Activated gamma-delta T cell treated with Interleukin-2 at 50 U/mL for 16 hours (primary cell): Measurements from ENCODE around the gene SNX14.

Experiments used
- DNase-seq: peaks from one replicate; pipeline ENCODE4 v3.0.0-alpha.2; 2020

SNX14 gene

GRCh38 chr6:85498596-85499258 is 94.9 kb downstream of the SNX14 start:
- no peak for DNase-seq

GRCh38 chr6:85496856-85497255 is 96.8 kb downstream of the SNX14 start:
- DNase-seq, result no peak

DNA sequence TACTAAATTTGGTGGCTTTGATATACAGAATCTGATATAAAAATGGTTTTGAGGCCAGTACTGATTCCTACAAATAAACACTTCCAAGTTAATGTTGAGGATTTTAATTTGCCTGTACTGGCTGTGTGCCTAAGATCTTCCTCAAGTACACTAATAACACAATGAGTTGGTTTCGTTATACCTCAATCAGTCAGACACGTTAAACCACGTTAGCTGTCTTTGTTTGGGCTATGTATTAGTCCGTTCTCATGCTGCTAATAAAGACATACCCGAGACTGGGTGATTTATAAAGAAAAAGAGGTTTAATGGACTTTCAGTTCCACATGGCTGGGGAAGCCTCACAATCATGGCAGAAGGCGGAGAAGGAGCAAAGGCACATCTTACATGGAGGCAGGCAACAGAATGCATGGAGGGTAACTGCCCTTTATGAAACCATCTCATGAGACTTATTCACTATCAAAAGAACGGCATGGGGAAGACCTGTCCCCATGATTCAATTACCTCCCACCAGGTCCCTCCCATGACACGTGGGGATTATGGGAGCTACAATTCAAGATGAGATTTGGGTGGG is 97.6 kb downstream of the SNX14 start:
- no peak for DNase-seq

DNA sequence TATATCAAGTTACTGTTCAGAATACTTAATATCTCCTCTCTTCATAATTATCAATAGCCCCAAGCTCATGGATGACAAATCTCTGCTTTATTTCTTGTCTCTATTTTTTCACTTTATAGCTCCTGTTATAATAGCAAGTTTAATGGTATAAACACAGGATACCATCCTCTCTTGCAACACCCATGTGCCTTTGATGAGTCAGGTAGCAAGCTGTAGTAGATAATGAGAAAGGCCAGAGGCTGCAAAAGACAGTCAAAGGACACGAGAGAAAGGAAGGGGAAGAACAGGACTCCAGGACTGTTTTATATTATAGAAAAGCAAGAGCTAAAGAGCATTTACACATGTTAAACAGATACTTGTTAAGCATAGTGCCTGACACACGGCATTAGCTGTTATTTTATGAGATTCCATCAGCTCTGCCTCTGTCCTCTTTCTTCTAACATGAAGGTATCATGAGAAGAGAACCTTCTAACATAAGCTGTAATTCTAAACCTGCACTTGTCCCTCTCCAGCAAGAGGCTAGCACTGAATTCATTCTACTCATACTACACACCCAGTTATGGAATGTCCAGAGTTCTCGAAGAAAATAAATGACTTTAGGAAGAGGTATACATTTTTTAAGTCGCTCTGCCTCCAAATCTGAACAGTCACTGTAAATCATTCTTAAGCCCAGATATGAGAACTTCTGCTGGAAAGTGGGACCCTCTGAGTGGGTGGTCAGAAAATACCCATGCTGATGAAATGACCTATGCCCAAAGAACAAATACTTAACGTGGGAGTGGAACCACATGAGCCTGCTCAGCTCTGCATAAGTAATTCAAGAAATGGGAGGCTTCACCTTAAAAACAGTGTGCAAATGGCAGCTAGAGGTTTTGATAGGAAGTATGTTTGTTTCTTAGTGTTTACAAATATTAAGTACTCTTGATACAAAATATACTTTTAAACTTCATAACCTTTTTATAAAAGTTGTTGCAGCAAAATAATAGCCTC is 98.8 kb downstream of the SNX14 start:
- no peak for DNase-seq

DNA sequence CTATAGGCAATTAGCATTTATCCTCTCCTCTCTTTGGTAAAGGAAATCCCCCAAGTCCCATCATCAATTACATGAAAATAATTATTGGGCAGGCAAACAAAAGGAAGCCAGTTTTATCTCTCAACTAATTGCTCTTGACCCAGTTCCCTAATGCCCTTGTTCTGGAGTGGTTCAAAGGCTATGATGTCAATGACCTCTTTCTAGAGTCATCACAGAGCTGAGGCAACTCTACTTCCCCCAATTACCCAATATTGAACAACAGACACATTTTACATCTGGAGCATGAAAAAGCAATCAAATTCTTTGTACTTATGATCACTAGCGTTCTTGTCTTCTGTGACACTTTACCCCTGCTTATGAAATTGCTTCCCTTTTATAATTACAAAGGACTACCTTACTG is 100.3 kb downstream of the SNX14 start:
- no peak for DNase-seq

GRCh38 chr6:85490516-85491248 is 103.0 kb downstream of the SNX14 start:
- DNase-seq, result no peak

- DNase-seq, result no peak
Measured at GRCh38 chr6:85484948-85485347, 108.7 kb downstream of the SNX14 start.

DNA sequence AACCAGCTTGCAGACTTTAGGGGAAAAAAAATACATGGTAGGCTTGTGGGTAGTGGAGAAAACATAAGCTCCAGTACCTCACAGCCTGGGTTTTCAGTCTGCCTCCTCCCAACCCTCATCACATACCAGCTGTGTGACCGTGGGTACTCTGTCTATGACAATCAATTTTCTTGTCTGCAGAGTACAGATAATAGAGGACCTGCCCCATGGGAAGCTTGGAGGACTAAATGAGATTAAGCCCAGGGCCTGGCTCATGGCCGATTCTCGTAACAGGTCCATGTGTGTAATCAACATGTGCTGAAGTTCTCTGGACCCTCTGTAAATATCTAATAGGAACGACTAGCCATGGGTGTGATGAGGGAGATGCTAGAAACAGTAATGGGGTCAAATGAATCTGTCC is 109.8 kb downstream of the SNX14 start:
- DNase-seq, result no peak

DNA sequence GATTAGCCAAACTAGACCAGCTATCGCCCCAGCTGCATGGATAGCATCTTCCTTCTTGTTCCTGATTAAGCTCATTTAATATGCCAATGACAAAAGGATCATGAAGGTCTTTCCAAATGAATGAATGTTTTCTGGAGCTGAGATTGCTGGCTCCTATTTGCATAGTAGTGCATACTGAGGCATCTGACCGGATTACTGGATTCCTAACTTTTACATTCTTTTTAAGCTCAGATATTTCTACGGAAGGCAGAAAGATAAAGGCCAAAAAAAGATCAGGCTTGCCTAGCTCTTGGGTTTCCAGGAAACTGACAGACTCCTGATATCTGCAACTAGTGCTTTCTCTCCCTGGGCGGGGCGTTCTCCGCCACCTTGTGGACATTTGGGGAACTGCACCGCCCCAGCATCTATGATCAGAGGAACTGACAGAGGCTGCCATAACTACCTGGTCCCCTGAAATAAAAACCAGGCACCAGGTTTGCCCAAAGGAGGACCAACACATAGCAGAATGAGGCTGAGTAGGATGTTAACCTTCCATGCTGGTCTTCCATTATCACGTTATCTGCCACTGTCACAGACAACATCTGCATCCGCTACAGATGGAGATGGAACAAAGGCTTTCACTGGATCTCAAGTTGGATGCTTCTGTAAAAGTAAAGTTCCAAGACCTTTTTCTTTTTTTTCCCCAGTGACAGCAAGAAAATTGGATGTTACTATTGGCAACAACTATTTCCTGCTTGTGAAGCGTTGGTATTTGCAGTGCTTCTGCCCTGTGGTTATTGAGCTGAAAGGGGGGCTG is 110.6 kb downstream of the SNX14 start:
- DNase-seq, result peak; percentile 85

DNA sequence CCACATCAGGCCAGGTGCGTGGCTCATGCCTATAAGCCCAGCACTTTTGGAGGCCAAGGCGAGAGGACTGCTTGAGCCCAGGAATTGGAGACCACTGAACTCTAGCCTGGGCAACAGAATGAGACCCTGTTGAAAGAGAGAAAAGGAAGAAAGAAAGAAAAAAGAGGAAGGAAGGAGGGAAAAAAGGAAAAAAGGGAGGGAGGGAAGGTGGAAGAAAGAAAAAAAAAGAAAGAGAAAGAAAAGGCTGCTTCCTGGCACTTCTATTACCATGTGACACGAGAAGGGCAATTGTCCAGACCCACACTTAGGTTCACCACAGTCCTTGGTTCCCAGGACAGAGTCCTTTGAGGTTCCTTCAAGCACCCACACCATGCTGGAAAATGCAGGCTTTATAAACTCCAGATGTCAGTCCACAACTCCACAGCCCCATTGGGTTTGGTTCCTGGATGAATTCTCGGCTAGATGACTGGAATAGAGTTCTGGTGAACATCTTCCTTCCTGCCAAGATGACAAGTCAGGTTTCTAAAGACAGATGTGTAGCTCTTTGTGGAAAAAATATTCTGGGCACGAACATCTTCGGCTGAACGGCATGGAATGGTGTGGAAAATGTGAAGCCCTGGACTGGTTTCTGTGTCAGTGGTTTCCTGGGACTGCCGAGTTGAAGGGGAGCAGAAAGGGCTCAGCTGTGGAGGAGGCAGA is 111.3 kb downstream of the SNX14 start:
- no peak for DNase-seq

DNA sequence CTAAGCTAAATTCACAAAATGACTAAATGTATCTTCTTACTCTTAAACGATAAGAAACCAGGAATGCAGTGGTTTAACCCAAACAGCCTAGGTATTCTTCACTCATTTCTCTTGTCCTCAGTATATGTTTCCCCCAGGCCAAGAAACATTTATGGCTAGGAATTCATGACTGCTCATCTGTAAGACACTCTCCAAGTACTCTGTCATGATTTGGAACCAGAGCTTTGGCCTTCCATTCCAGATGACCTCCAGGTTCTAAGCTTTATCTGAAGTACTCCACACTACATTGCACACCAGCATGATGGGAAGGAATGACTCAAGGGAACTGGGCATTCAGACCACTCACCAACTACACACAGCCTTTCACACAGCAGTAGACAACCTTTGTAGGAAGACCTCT is 114.5 kb downstream of the SNX14 start:
- DNase-seq, result no peak

GRCh38 chr6:85476532-85476931 is 117.1 kb downstream of the SNX14 start:
- DNase-seq, result no peak

- no peak for DNase-seq
Measured at GRCh38 chr6:85473748-85474147, 119.9 kb downstream of the SNX14 start.

DNA sequence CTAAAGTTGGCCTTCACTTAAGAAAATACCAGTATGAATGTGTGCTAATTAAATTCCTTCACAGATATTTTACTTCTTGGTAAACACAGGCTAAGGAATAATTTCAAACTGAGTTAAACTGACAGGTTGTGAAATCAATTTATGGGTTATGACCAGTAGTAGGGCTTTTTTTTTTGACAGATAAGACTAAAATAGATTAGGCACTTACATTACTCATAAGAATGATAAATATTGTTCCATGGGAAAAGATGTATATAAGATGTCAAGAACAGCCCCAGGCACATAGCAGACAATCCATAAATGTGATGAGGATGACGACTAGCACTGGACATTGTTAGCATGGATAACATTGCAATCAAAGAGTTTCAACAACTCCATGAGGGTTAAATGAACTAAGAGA is 120.9 kb downstream of the SNX14 start:
- no peak for DNase-seq

- no peak for DNase-seq
Measured at GRCh38 chr6:85470023-85470410, 123.6 kb downstream of the SNX14 start.

DNA sequence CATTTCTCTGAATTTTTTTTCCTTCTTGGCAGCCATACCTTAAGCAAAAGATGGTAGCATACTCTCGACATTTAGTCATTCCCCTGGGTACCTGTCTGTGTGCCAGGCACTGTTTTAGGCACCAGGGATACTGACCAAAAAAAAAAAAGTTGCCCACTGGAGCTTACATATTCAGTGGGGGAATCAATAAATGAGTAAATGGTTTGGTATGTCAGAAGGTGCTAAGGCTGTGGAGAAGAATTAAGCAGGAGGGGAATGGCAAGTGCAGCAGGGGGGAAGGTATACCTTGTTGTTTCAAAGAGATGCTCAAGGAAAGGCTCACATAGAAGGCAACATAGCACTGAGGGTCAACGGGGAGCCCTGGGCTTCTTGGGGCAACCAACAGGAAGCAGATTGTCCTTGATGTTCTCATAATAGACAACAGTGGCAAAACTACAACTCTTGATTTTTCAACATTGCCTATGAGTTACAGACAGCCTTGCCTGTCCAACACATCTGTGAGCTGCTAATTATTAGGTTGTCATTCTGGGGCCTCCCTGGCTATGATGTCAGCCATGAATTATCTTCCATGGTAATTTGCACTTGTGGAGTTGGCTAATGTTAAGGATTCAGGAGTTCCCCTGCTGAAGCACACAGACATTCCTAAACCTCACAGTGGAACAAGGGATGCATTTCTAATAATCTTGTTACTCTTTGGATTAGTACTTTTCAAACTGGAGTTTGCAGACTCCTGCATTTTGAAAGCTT is 124.2 kb downstream of the SNX14 start:
- DNase-seq, result no peak

GRCh38 chr6:85468326-85468725 is 125.3 kb downstream of the SNX14 start:
- no peak for DNase-seq

DNA sequence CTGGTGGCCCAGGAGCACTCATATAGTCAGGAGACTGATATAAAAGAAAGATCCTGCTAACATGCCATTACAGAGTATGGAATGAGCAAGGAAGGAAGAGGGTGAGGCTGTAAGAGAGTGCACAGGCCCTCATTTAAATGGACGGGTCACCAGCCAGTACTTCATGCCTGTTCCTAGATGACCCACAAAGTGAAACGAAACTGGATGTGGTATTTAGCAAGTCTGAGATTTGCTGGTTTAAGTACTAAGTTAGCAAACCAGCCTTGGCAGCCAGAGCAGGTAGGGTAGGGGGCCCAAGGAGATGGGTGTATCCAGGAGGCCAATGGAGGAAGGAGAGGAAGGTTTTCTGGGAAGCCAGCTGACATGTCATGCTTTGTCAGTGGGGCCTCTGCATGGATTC is 127.9 kb downstream of the SNX14 start:
- no peak for DNase-seq

- no peak for DNase-seq
Measured at GRCh38 chr6:85464722-85465150, 128.9 kb downstream of the SNX14 start.

- no peak for DNase-seq
Measured at GRCh38 chr6:85464260-85464644, 129.4 kb downstream of the SNX14 start.
